Lower lobe of right lung (tissue), 2 donors: ENCODE results near the gene MTFR2. TPM values are rescaled to one million over a fixed set of nuclear protein-coding genes. Genes with fewer than 3 reads are reported as not detected.

ENCODE experiments used
- ATAC-seq, 2 donors: fragments of 200-7000 bp; cut with Tn5 transposase; one replicate each; pipeline ENCODE4 v1.9.1; 2020 to 2022; ENCODE audit warnings: mild to moderate bottlenecking in 2 of 2, moderate library complexity in 2 of 2
- DNase-seq: peaks from one replicate; pipeline ENCODE4 v3.0.0-alpha.2; 2020
- H3K27ac ChIP-seq: fragments of 200-600 bp; one replicate; pipeline ENCODE4 v1.8.0; 2022
- H3K27me3 ChIP-seq: fragments of 200-600 bp; one replicate; pipeline ENCODE4 v1.8.0; 2022; ENCODE audit warnings: low read depth
- H3K36me3 ChIP-seq: fragments of 200-600 bp; one replicate; pipeline ENCODE4 v1.8.0; 2022; ENCODE audit warnings: mild to moderate bottlenecking
- H3K4me1 ChIP-seq: fragments of 200-600 bp; one replicate; pipeline ENCODE4 v1.8.0; 2022
- H3K4me3 ChIP-seq: fragments of 200-600 bp; one replicate; pipeline ENCODE4 v1.8.0; 2022; ENCODE audit warnings: mild to moderate bottlenecking
- H3K9me3 ChIP-seq: fragments of 200-600 bp; one replicate; pipeline ENCODE4 v1.8.0; 2022
- intact Hi-C: fragments of 100-400 bp; cut with DNase I; formaldehyde crosslinking; loops from one replicate; pipeline ENCODE4 v1.11.0; 2022
- long read RNA-seq: library from polyadenylated mRNA; unstranded; transcript quantifications from one replicate; pipeline ENCODE4 v2.0.0, GENCODE V29; 2021
- total RNA-seq: library from RNA; stranded (reverse); fragmentation: NEBNext Ultra II Directional; extraction: Animal tissue kit (Norgen Biotek cat#: 25700); gene quantifications from one replicate; pipeline ENCODE4 v1.2.1, GENCODE V29; 2021
- TF ChIP-seq, protein P1 (sequence below): fragments of 200-600 bp; IDR thresholded peaks from one replicate; pipeline ENCODE4 v1.8.0; 2022; ENCODE audit warnings: antibody characterized with exemption, mild to moderate bottlenecking
- donor health status: DM: no; HTN: yes; CAD: no; lungs with severe emphysema.

The MTFR2 gene
- 1.5 TPM for total RNA-seq
- long read RNA-seq: 0 reads

DNA sequence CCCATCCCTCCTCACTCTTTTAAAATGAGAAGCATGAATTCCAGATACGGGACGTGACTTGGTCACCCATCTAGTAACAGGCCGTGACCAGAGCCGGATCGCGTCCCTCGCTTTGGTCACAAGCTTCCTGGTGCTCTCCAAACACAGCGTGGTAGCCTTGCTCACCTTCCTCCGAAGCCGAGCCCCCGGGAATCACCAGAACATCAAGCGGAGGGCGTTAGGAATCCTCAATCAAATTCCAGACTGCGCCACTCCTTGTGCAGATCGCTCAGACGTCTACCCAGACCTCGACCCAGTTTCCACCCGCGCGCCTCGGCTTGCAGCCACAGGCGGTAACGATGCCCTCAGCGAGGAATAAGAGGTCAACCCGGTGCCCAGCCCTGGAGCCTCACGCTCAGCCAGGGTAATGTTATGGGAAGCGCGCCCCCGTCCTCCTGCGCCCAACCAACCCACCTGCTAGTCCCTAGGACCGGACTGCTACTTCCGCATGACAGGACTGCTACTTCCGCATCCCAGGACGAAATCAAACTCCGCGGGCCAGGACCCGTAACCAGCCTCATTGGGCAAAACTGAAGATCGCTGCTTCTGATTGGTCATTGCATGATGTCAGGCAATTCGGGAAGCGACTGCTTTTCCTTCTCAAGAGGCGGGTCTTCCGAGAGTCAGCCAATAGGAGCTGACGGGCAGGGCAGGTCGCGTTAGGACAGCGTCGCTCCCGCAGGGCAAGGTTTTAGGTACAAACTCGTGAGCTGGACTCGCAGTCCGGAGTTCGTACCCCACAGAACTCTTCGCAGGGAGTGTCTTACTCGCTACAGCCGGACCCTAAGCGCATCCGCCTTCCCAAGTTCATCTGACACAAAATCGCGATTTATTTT, at the start of gene MTFR2:
Gene MTFR2 (minus strand): TSS at position 501 of the 875 bp plus-strand sequence. CDS start 1,212 bp downstream, outside the sequence.
- DNase-seq (peak; percentile 94), ATAC-seq (peak; percentile 98)
- Histone ChIP-seq H3K27ac (peak within 1 kb of the TSS; percentile 61), H3K4me3 (peak within 1 kb of the TSS; percentile 76), H3K4me1 (peaks cover 21% of the 10 kb centered on the region), H3K9me3 (no peaks in the 10 kb centered on the region), H3K36me3 (no peaks in the 10 kb centered on the region), H3K27me3 (no peaks in the 10 kb centered on the region)
- intact Hi-C loops: no loop called here
- TF ChIP-seq, protein P1, sequence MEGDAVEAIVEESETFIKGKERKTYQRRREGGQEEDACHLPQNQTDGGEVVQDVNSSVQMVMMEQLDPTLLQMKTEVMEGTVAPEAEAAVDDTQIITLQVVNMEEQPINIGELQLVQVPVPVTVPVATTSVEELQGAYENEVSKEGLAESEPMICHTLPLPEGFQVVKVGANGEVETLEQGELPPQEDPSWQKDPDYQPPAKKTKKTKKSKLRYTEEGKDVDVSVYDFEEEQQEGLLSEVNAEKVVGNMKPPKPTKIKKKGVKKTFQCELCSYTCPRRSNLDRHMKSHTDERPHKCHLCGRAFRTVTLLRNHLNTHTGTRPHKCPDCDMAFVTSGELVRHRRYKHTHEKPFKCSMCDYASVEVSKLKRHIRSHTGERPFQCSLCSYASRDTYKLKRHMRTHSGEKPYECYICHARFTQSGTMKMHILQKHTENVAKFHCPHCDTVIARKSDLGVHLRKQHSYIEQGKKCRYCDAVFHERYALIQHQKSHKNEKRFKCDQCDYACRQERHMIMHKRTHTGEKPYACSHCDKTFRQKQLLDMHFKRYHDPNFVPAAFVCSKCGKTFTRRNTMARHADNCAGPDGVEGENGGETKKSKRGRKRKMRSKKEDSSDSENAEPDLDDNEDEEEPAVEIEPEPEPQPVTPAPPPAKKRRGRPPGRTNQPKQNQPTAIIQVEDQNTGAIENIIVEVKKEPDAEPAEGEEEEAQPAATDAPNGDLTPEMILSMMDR: no peak

DNA sequence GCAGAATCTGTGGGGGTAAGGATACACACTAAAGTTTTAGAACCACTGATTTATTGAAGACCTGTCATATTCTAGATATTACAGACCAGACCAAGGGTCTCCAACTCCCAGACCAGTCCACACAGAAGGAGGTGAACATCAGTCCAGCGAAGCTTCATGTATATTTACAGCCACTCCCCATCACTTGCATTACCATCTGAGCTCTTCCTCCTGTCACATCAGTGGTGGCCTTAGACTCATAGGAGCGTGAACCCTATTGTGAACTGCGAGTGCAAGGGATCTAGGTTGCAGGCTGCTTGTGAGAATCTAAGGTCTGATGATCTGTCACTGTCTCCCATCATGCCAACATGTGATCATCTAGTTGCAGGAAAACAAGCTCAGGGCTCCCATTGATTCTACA, 44.5 kb upstream of the MTFR2 start:
- Histone ChIP-seq H3K4me1 (peaks cover 10% of the 10 kb centered on the region), H3K4me3 (no peak overlapping the region), H3K9me3 (no peaks in the 10 kb centered on the region), H3K36me3 (no peaks in the 10 kb centered on the region), H3K27me3 (no peaks in the 10 kb centered on the region), H3K27ac (no peak overlapping the region)
- ATAC-seq (no peak), DNase-seq (no peak)
- TF ChIP-seq, protein P1: no peak
- intact Hi-C loops: no loop called here

DNA sequence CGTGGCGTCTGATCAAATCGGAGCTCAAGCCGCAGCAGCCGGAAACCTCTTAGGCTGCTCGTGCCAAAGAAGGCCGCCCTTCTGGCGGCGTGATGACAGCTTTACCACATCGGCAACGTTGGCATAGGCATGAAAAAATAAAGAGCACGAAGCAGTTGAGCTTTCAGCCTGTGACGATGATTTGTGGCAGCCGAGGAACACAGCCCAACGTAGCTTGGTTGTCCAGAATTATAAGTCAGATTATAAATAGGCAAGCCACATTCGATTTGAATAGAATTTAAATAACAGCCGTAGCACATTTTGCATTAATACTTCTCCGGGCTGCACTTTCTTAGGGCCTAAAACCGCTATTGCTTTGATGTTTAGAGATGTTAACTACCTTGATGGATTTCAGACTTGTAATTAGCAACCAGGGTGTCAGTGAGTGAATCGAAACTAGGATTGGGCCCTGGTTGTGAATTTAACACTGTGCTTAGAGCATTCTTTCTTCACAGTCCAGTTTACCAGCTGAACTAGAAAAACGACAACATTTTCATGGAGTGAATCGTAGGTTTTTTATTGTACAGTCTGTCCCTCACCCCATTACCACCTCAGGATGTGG, 40.4 kb upstream of the MTFR2 start:
- H3K36me3 ChIP-seq: no peaks in the 10 kb centered on the region
- H3K27ac ChIP-seq: peak overlapping the region; percentile 100
- peaks cover 39% of the 10 kb centered on the region for H3K4me1 ChIP-seq
- H3K9me3 ChIP-seq: no peaks in the 10 kb centered on the region
- peak overlapping the region; percentile 74 for H3K4me3 ChIP-seq
- peak; percentile 62 to 68 for ATAC-seq
- intact Hi-C loops: no loop called here
- H3K27me3 ChIP-seq: no peaks in the 10 kb centered on the region
- DNase-seq: peak; percentile 87
- TF ChIP-seq, protein P1: no peak

DNA sequence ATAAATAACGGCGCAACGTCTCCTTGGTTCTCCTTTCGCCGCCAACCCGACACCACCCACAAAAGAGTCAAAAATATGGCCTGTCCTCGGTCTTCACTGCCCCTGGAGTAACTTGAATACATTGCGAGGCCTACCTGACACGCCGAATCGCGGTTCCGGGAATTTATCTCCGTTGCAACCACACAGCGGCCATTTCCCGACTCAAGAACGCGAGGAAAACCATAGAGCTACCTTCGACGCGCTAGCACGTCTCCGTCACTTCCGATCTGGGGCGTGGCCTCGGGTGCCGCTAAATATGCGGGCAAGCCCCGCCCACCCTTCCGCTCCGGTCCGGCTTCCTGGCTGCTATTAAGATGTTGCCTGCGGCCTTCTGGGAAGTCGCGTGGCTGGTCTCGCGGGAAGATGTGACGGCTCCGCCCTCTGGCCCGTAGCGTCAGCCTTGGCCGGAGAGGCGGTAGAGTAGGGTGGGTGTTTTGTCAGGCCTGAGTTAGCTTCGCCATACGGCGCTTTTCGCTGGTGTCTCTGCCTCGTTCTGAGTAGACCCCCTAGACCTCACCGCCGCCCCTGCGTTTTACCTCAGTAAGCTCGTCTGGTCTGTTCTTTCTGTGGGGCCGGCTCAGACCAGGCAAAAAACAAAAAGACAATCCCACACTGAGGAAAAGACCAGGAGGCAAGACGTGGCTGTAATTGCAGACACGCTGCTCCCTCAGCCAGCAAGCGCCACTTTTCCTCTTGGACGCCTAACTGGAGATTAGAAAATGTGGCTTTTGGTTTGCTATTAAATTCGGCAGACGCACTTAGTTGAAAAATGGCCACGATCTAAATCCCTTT, 39.7 kb upstream of the MTFR2 start, which contains the start of gene BCLAF1:
Gene BCLAF1 (minus strand): TSS at position 268 of the 831 bp plus-strand sequence. CDS start 9,980 bp downstream, outside the sequence.
- Histone ChIP-seq H3K4me3 (peak within 1 kb of the TSS; percentile 74), H3K36me3 (no peaks in the 10 kb centered on the region), H3K27me3 (no peaks in the 10 kb centered on the region), H3K27ac (peak within 1 kb of the TSS; percentile 100), H3K4me1 (peaks cover 46% of the 10 kb centered on the region), H3K9me3 (no peaks in the 10 kb centered on the region)
- TF ChIP-seq, protein P1: no peak
- DNase-seq (peak; percentile 100), ATAC-seq (peak; percentile 95 to 98)
- intact Hi-C loops: no loop called here

DNA sequence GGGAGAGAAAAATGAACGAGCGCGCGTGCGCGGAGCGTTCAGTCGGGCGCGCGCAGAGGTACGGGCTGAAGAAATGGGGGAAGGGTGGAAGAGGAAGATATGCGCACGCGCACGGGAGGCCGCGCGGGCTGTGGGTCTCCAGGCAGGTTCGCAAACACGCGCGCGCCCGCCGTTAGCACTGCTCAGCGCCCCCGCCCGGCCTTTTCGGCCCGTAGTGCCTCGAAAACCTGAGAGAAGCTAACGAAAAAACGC, 39.1 kb upstream of the MTFR2 start:
- Histone ChIP-seq H3K4me1 (peaks cover 51% of the 10 kb centered on the region), H3K27me3 (no peaks in the 10 kb centered on the region), H3K36me3 (no peaks in the 10 kb centered on the region), H3K9me3 (no peaks in the 10 kb centered on the region), H3K4me3 (peak overlapping the region; percentile 74), H3K27ac (peak overlapping the region; percentile 100)
- TF ChIP-seq, protein P1: peak; percentile 44
- intact Hi-C loops: no loop called here
- peak; percentile 95 for DNase-seq
- ATAC-seq: peak; percentile 91 to 93
